H1 (cell line): ENCODE results near the gene GZMM. TPM values are rescaled to one million over a fixed set of nuclear protein-coding genes. Genes with fewer than 3 reads are reported as not detected.
A peak's percentile ranks its signal among the peaks of the same experiment; 100 is the strongest.

ENCODE experiments used
- CTCF ChIA-PET: fragments of 300-600 bp; sonication (Branson Sonifier 250); formaldehyde crosslinking; loops from one replicate; lab custom pipeline; 2021; ENCODE audit not compliant: partially characterized antibody; lab: Charles Lee
- POLR2A ChIA-PET: fragments of 300-600 bp; sonication (Branson Sonifier 250); formaldehyde crosslinking; loops from one replicate; lab custom pipeline; 2021; ENCODE audit warnings: inconsistent platforms; ENCODE audit not compliant: partially characterized antibody; lab: Charles Lee
- DNase-seq, 2 experiments: peaks; one replicate each; pipeline versions ENCODE4 v3.0.0 to v3.0.0-alpha.2; 2010 to 2022; ENCODE audit warnings: low spot score in 2 of 2, low read depth in 1 of 2, mixed read lengths in 1 of 2
- FAIRE-seq: peaks from 2 replicates; lab custom pipeline; 2011; peaks lifted over from hg19 to GRCh38; lab: Jason Lieb, UNC
- H2AFZ ChIP-seq: 2 replicates; pipeline ENCODE4 v1.8.1; 2012; ENCODE audit warnings: low read length, inconsistent platforms
- H2AK5ac ChIP-seq: 2 replicates; pipeline ENCODE4 v1.6.1; 2013; ENCODE audit warnings: low read depth, low read length
- H2BK120ac ChIP-seq: replicated peaks from 2 replicates; pipeline ENCODE3; 2013; ENCODE audit warnings: low read depth, low read length, inconsistent platforms
- H2BK12ac ChIP-seq: 2 replicates; pipeline ENCODE4 v1.6.1; 2013; ENCODE audit warnings: low read depth, low read length
- H2BK15ac ChIP-seq: 2 replicates; pipeline ENCODE4 v1.6.1; 2013; ENCODE audit warnings: low read length
- H2BK20ac ChIP-seq: 2 replicates; pipeline ENCODE4 v1.6.1; 2013; ENCODE audit warnings: low read length
- H2BK5ac ChIP-seq: 2 replicates; pipeline ENCODE4 v1.6.1; 2013; ENCODE audit warnings: low read depth, low read length
- H3K14ac ChIP-seq: 2 replicates; pipeline ENCODE4 v1.6.1; 2013; ENCODE audit warnings: inconsistent platforms; ENCODE audit not compliant: insufficient read length
- H3K18ac ChIP-seq: 2 replicates; pipeline ENCODE4 v1.6.1; 2013; ENCODE audit warnings: low read length; ENCODE audit errors: extremely low read depth
- H3K23ac ChIP-seq: 2 replicates; pipeline ENCODE4 v1.6.1; 2013; ENCODE audit warnings: inconsistent platforms; ENCODE audit not compliant: insufficient read length
- H3K23me2 ChIP-seq: 2 replicates; pipeline ENCODE4 v1.6.1; 2013; ENCODE audit warnings: low read depth, low read length
- H3K27ac ChIP-seq: 2 replicates; pipeline ENCODE4 v1.6.1; 2011; ENCODE audit warnings: low read depth, low read length, inconsistent platforms
- H3K27me3 ChIP-seq, 4 experiments: replicated peaks in 1 of 4; 1 replicate in 1 of 4; 2 replicates in 3 of 4; pipeline versions ENCODE4 v1.6.1 to v1.8.1; 2011 to 2013; ENCODE audit warnings: low read length in 3 of 4, mild to moderate bottlenecking in 3 of 4, inconsistent platforms in 2 of 4, mixed read lengths in 2 of 4, moderate library complexity in 1 of 4; ENCODE audit not compliant: control insufficient read depth in 3 of 4, insufficient read depth in 3 of 4; ENCODE audit errors: extremely low read depth in 1 of 4
- H3K36me3 ChIP-seq, 4 experiments: 2 replicates each; pipeline versions ENCODE4 v1.6.1 to v1.8.1; 2011 to 2013; ENCODE audit warnings: mild to moderate bottlenecking in 4 of 4, low read length in 3 of 4, moderate library complexity in 2 of 4, control low read depth in 1 of 4, inconsistent platforms in 1 of 4; ENCODE audit not compliant: insufficient read depth in 4 of 4, control insufficient read depth in 2 of 4
- H3K4ac ChIP-seq: replicated peaks from 2 replicates; pipeline ENCODE3; 2013; ENCODE audit warnings: low read length, low read depth, mixed read lengths, inconsistent platforms; ENCODE audit not compliant: insufficient read length
- H3K4me1 ChIP-seq, 4 experiments: replicated peaks in 1 of 4; 1 replicate in 1 of 4; 2 replicates in 3 of 4; pipeline versions ENCODE4 v1.6.1 to v1.8.1; 2011 to 2013; ENCODE audit warnings: low read length in 3 of 4, inconsistent platforms in 2 of 4, mixed read lengths in 1 of 4; ENCODE audit not compliant: insufficient read depth in 4 of 4, control insufficient read depth in 3 of 4
- H3K4me2 ChIP-seq, 2 experiments: 2 replicates each; pipeline versions ENCODE4 v1.6.1 to v1.8.1; 2011 to 2013; ENCODE audit warnings: low read depth in 2 of 2, low read length in 2 of 2, control low read depth in 1 of 2, inconsistent platforms in 1 of 2, mild to moderate bottlenecking in 1 of 2; ENCODE audit not compliant: insufficient read depth in 1 of 2
- H3K4me3 ChIP-seq, 4 experiments: fragments of 200-600, 300-600 bp in 1 of 4; sonication (generic), shearing (Covaris generic), sonication (Bioruptor Twin) in 1 of 4; 2 replicates each; pipeline versions ENCODE4 v1.5.1 to v1.8.1; 2011 to 2016; ENCODE audit warnings: low read length in 4 of 4, low read depth in 3 of 4, control low read depth in 2 of 4, inconsistent platforms in 2 of 4, mild to moderate bottlenecking in 2 of 4, mixed read lengths in 1 of 4, moderate library complexity in 1 of 4; ENCODE audit not compliant: insufficient read depth in 2 of 4; ENCODE audit errors: extremely low read depth in 1 of 4
- H3K56ac ChIP-seq: replicated peaks from 2 replicates; pipeline ENCODE3; 2013; ENCODE audit warnings: low read depth, mild to moderate bottlenecking, mixed read lengths, low read length, inconsistent platforms; ENCODE audit not compliant: insufficient read length
- H3K79me1 ChIP-seq: 2 replicates; pipeline ENCODE4 v1.6.1; 2013; ENCODE audit warnings: low read depth, low read length, control low read depth
- H3K79me2 ChIP-seq, 2 experiments: 2 replicates each; pipeline versions ENCODE4 v1.6.1 to v1.8.1; 2012 to 2013; ENCODE audit warnings: low read length in 2 of 2, mild to moderate bottlenecking in 2 of 2, inconsistent platforms in 1 of 2; ENCODE audit not compliant: insufficient read depth in 2 of 2, control insufficient read depth in 1 of 2
- H3K9ac ChIP-seq, 4 experiments: replicated peaks in 1 of 4; 1 replicate in 1 of 4; 2 replicates in 3 of 4; pipeline versions ENCODE4 v1.6.1 to v1.8.1; 2011 to 2013; ENCODE audit warnings: low read depth in 3 of 4, low read length in 3 of 4, control low read depth in 2 of 4, mild to moderate bottlenecking in 2 of 4, moderate library complexity in 2 of 4, inconsistent platforms in 1 of 4; ENCODE audit errors: extremely low read depth in 1 of 4
- H3K9me3 ChIP-seq, 2 experiments: 2 replicates each; pipeline versions ENCODE4 v1.6.1 to v1.8.1; 2012 to 2013; ENCODE audit warnings: mild to moderate bottlenecking in 2 of 2, moderate library complexity in 2 of 2, control low read depth in 1 of 2, inconsistent platforms in 1 of 2, low read depth in 1 of 2, low read length in 1 of 2, mixed read lengths in 1 of 2; ENCODE audit not compliant: insufficient read depth in 2 of 2
- H4K20me1 ChIP-seq, 2 experiments: replicated peaks in 1 of 2; 2 replicates each; pipeline versions ENCODE3 to v1.8.1; 2011 to 2013; ENCODE audit warnings: inconsistent platforms in 2 of 2, low read length in 2 of 2, mild to moderate bottlenecking in 1 of 2; ENCODE audit not compliant: insufficient read depth in 2 of 2, control insufficient read depth in 1 of 2
- H4K5ac ChIP-seq: 2 replicates; pipeline ENCODE4 v1.6.1; 2013; ENCODE audit warnings: low read length, low read depth, mixed read lengths, inconsistent platforms; ENCODE audit not compliant: insufficient read length
- H4K8ac ChIP-seq: 2 replicates; pipeline ENCODE4 v1.8.0; 2013; ENCODE audit warnings: mild to moderate bottlenecking, moderate library complexity, low read length, inconsistent platforms; ENCODE audit not compliant: insufficient read depth; ENCODE audit errors: extremely low read depth
- H4K91ac ChIP-seq: replicated peaks from 2 replicates; pipeline ENCODE3; 2013; ENCODE audit warnings: low read length, mixed read lengths, inconsistent platforms; ENCODE audit not compliant: insufficient read length
- CHD1 ChIP-seq: IDR thresholded peaks from 2 replicates; pipeline ENCODE4 v1.6.1; 2012; ENCODE audit warnings: low read depth, low read length, improper control_type of control experiment
- KDM1A ChIP-seq: fragments of 200-600, 300-600 bp; sonication (generic); IDR thresholded peaks from 2 replicates; pipeline ENCODE4 v1.7.1; 2016; ENCODE audit warnings: mild to moderate bottlenecking, low read length, borderline replicate concordance
- WGBS, 2 experiments: shearing (Covaris generic) in 1 of 2; methylation state at CpG; one replicate each; pipeline versions ENCODE4 v1.1.6 to v1.1.7; 2013 to 2015; ENCODE audit warnings: low lambda C conversion rate in 2 of 2, mixed read lengths in 2 of 2, inconsistent platforms in 1 of 2, low coverage in 1 of 2, missing lambda C conversion rate in 1 of 2; ENCODE audit not compliant: insufficient replicate concordance in 2 of 2, insufficient coverage in 1 of 2, insufficient read length in 1 of 2; ENCODE audit errors: extremely low coverage in 1 of 2, missing lambda C conversion rate in 1 of 2; 5-methylcytosine and 5-hydroxymethylcytosine counted together
- polyA plus RNA-seq, 7 experiments: library from polyadenylated mRNA; depleted of rRNA in 3 of 7; stranded (reverse) in 5 of 7; unstranded in 2 of 7; fragments of >200 nt in 5 of 7; fragments of 200-250 nt in 2 of 7; gene quantifications; 1 replicate in 5 of 7; 2 replicates in 1 of 7; 4 replicates in 1 of 7; pipeline versions ENCODE4 v1.2.1 to v1.2.3, GENCODE V29; 2011 to 2013; ENCODE audit warnings: missing spikeins in 2 of 7, mixed read lengths in 2 of 7
- total RNA-seq: library from RNA; stranded (reverse); fragmentation: NEBNext Ultra II Directional; extraction: Animal tissue kit (Norgen Biotek cat#: 25700); gene quantifications from 2 replicates; pipeline ENCODE4 v1.2.1, GENCODE V29; 2021

Gene GZMM
- total and polyA plus RNA-seq, 2 of the 8 experiments (the other 6 are each of a cell fraction or from before 2014, with no cell fraction given): 0.09 to 0.32 TPM

- no peak overlapping the region for H4K8ac ChIP-seq
- H3K9me3 ChIP-seq: no peaks in the 10 kb centered on the region
- H3K23ac ChIP-seq: no peak overlapping the region
- H3K4me3 ChIP-seq: no peak overlapping the region
- no peak overlapping the region for H3K9ac ChIP-seq
- H4K20me1 ChIP-seq: peaks cover 2 to 4% of the 10 kb centered on the region in 2 experiments
- H3K23me2 ChIP-seq: peaks cover 3% of the 10 kb centered on the region; the same call in 1 of the 2 replicates
- TF ChIP-seq KDM1A (0 out of 2 replicates have a peak, but pooled peaks have one; percentile 39), CHD1 (no peak)
- WGBS, 2 experiments: 88% methylated on average over 27 of the region's 52 CpGs; no CpG with 5 or more reads in 1 of the 2 experiments
- H3K4me1 ChIP-seq: peaks cover 0 to 3% (median under 1%) of the 10 kb centered on the region in 4 experiments; a peak in 3 of 7 replicates
- H3K56ac ChIP-seq: no peak overlapping the region
- H2BK5ac ChIP-seq: no peak overlapping the region
- H3K14ac ChIP-seq: no peak overlapping the region
- H3K79me2 ChIP-seq: no peaks in the 10 kb centered on the region
- no peak overlapping the region for H4K91ac ChIP-seq
- no peak overlapping the region for H2BK120ac ChIP-seq
- H3K18ac ChIP-seq: no peak overlapping the region
- no peak overlapping the region for H3K4me2 ChIP-seq
- H4K5ac ChIP-seq: no peak overlapping the region
- FAIRE-seq: no peak
- no peaks in the 10 kb centered on the region for H3K36me3 ChIP-seq
- no peak overlapping the region for H2BK12ac ChIP-seq
- no peak overlapping the region for H2AK5ac ChIP-seq
- H2BK15ac ChIP-seq: no peak overlapping the region
- no peaks in the 10 kb centered on the region for H3K27me3 ChIP-seq
- no peak overlapping the region for H3K27ac ChIP-seq
- POLR2A ChIA-PET: interaction anchor here (1.5 to 7.3 kb wide), 4 partner anchors 10 to 25 kb away, joined by 3 to 40 read pairs (median 6); partner anchors contain the start of gene CDC34
- no peak overlapping the region for H2AFZ ChIP-seq
- no peak for DNase-seq
- no peak overlapping the region for H2BK20ac ChIP-seq
- no peaks in the 10 kb centered on the region for H3K79me1 ChIP-seq
- H3K4ac ChIP-seq: no peak overlapping the region
- CTCF ChIA-PET: interaction anchor here (0.7 to 1.5 kb wide), 3 partner anchors 8 to 57 kb away, joined by 3 to 4 read pairs (median 4); no protein-coding TSS in a partner anchor
These were observed 5.3 kb downstream of the GZMM start for GRCh38 chr19:548886-549830.
